ENCODE results near the gene TEX29.

TEX29 gene

GRCh38 chr13:111326981-111327642, 6.7 kb downstream of the TEX29 start:
- H3K9me3 ChIP-seq (ENCODE audit: control insufficient read depth in 1 of 2, low read length in 2 of 2) = no peaks in the 10 kb centered on the region
- H3K4me1 ChIP-seq (ENCODE audit: control insufficient read depth in 1 of 2, insufficient read depth in 2 of 2, low read length in 2 of 2) = no peaks in the 10 kb centered on the region
- H3K36me3 ChIP-seq (ENCODE audit: control insufficient read depth in 1 of 2, insufficient read depth in 2 of 2, low read length in 2 of 2) = no peaks in the 10 kb centered on the region
- no peak overlapping the region for H3K9ac ChIP-seq (ENCODE audit: low read depth in 1 of 2, low read length in 2 of 2)
- no peaks in the 10 kb centered on the region for H3K27me3 ChIP-seq (ENCODE audit: control insufficient read depth in 1 of 2, insufficient read depth in 2 of 2, low read length in 2 of 2)
- H3K27ac ChIP-seq (ENCODE audit: low read depth, low read length) = no peak overlapping the region
- H3K4me3 ChIP-seq (ENCODE audit: low read depth in 1 of 2, low read length in 2 of 2) = no peak overlapping the region

- Histone ChIP-seq H3K9me3 (ENCODE audit: control insufficient read depth in 1 of 2, low read length in 2 of 2) (no peaks in the 10 kb centered on the region), H3K9ac (ENCODE audit: low read depth in 1 of 2, low read length in 2 of 2) (no peak overlapping the region), H3K4me1 (ENCODE audit: control insufficient read depth in 1 of 2, insufficient read depth in 2 of 2, low read length in 2 of 2) (no peaks in the 10 kb centered on the region), H3K4me3 (ENCODE audit: low read depth in 1 of 2, low read length in 2 of 2) (no peak overlapping the region), H3K36me3 (ENCODE audit: control insufficient read depth in 1 of 2, insufficient read depth in 2 of 2, low read length in 2 of 2) (no peaks in the 10 kb centered on the region), H3K27me3 (ENCODE audit: control insufficient read depth in 1 of 2, insufficient read depth in 2 of 2, low read length in 2 of 2) (no peaks in the 10 kb centered on the region), H3K27ac (ENCODE audit: low read depth, low read length) (no peak overlapping the region)
Observed at GRCh38 chr13:111327730-111328573, 7.5 kb downstream of the TEX29 start.

- Histone ChIP-seq H3K27me3 (ENCODE audit: control insufficient read depth in 1 of 2, insufficient read depth in 2 of 2, low read length in 2 of 2) (no peaks in the 10 kb centered on the region), H3K9me3 (ENCODE audit: control insufficient read depth in 1 of 2, low read length in 2 of 2) (no peaks in the 10 kb centered on the region), H3K9ac (ENCODE audit: low read depth in 1 of 2, low read length in 2 of 2) (no peak overlapping the region), H3K36me3 (ENCODE audit: control insufficient read depth in 1 of 2, insufficient read depth in 2 of 2, low read length in 2 of 2) (no peaks in the 10 kb centered on the region), H3K27ac (ENCODE audit: low read depth, low read length) (no peak overlapping the region), H3K4me1 (ENCODE audit: control insufficient read depth in 1 of 2, insufficient read depth in 2 of 2, low read length in 2 of 2) (no peaks in the 10 kb centered on the region), H3K4me3 (ENCODE audit: low read depth in 1 of 2, low read length in 2 of 2) (no peak overlapping the region)
Observed at GRCh38 chr13:111328574-111329410, 8.3 kb downstream of the TEX29 start.

GRCh38 chr13:111329641-111330040, 9.2 kb downstream of the TEX29 start:
- no peaks in the 10 kb centered on the region for H3K9me3 ChIP-seq (ENCODE audit: control insufficient read depth in 1 of 2, low read length in 2 of 2)
- no peak overlapping the region for H3K9ac ChIP-seq (ENCODE audit: low read depth in 1 of 2, low read length in 2 of 2)
- no peak overlapping the region for H3K4me3 ChIP-seq (ENCODE audit: low read depth in 1 of 2, low read length in 2 of 2)
- no peaks in the 10 kb centered on the region for H3K36me3 ChIP-seq (ENCODE audit: control insufficient read depth in 1 of 2, insufficient read depth in 2 of 2, low read length in 2 of 2)
- H3K4me1 ChIP-seq (ENCODE audit: control insufficient read depth in 1 of 2, insufficient read depth in 2 of 2, low read length in 2 of 2) = no peaks in the 10 kb centered on the region
- H3K27ac ChIP-seq (ENCODE audit: low read depth, low read length) = no peak overlapping the region
- no peaks in the 10 kb centered on the region for H3K27me3 ChIP-seq (ENCODE audit: control insufficient read depth in 1 of 2, insufficient read depth in 2 of 2, low read length in 2 of 2)

GRCh38 chr13:111330066-111330610, 9.7 kb downstream of the TEX29 start:
- Histone ChIP-seq H3K4me1 (ENCODE audit: control insufficient read depth in 1 of 2, insufficient read depth in 2 of 2, low read length in 2 of 2) (no peaks in the 10 kb centered on the region), H3K9me3 (ENCODE audit: control insufficient read depth in 1 of 2, low read length in 2 of 2) (no peaks in the 10 kb centered on the region), H3K36me3 (ENCODE audit: control insufficient read depth in 1 of 2, insufficient read depth in 2 of 2, low read length in 2 of 2) (no peaks in the 10 kb centered on the region), H3K27ac (ENCODE audit: low read depth, low read length) (no peak overlapping the region), H3K4me3 (ENCODE audit: low read depth in 1 of 2, low read length in 2 of 2) (no peak overlapping the region), H3K9ac (ENCODE audit: low read depth in 1 of 2, low read length in 2 of 2) (no peak overlapping the region), H3K27me3 (ENCODE audit: control insufficient read depth in 1 of 2, insufficient read depth in 2 of 2, low read length in 2 of 2) (no peaks in the 10 kb centered on the region)

- Histone ChIP-seq H3K27me3 (ENCODE audit: control insufficient read depth in 1 of 2, insufficient read depth in 2 of 2, low read length in 2 of 2) (no peaks in the 10 kb centered on the region), H3K27ac (ENCODE audit: low read depth, low read length) (no peak overlapping the region), H3K4me1 (ENCODE audit: control insufficient read depth in 1 of 2, insufficient read depth in 2 of 2, low read length in 2 of 2) (no peaks in the 10 kb centered on the region), H3K4me3 (ENCODE audit: low read depth in 1 of 2, low read length in 2 of 2) (no peak overlapping the region), H3K36me3 (ENCODE audit: control insufficient read depth in 1 of 2, insufficient read depth in 2 of 2, low read length in 2 of 2) (no peaks in the 10 kb centered on the region), H3K9me3 (ENCODE audit: control insufficient read depth in 1 of 2, low read length in 2 of 2) (no peaks in the 10 kb centered on the region), H3K9ac (ENCODE audit: low read depth in 1 of 2, low read length in 2 of 2) (no peak overlapping the region)
Observed at GRCh38 chr13:111335298-111335697, 14.9 kb downstream of the TEX29 start.

GRCh38 chr13:111336666-111337065, 16.2 kb downstream of the TEX29 start:
- H3K9ac ChIP-seq (ENCODE audit: low read depth in 1 of 2, low read length in 2 of 2) = no peak overlapping the region
- H3K9me3 ChIP-seq (ENCODE audit: control insufficient read depth in 1 of 2, low read length in 2 of 2) = no peaks in the 10 kb centered on the region
- no peaks in the 10 kb centered on the region for H3K36me3 ChIP-seq (ENCODE audit: control insufficient read depth in 1 of 2, insufficient read depth in 2 of 2, low read length in 2 of 2)
- no peaks in the 10 kb centered on the region for H3K27me3 ChIP-seq (ENCODE audit: control insufficient read depth in 1 of 2, insufficient read depth in 2 of 2, low read length in 2 of 2)
- H3K4me1 ChIP-seq (ENCODE audit: control insufficient read depth in 1 of 2, insufficient read depth in 2 of 2, low read length in 2 of 2) = no peaks in the 10 kb centered on the region
- H3K27ac ChIP-seq (ENCODE audit: low read depth, low read length) = no peak overlapping the region
- H3K4me3 ChIP-seq (ENCODE audit: low read depth in 1 of 2, low read length in 2 of 2) = no peak overlapping the region

GRCh38 chr13:111337206-111337605, 16.8 kb downstream of the TEX29 start:
- no peak overlapping the region for H3K9ac ChIP-seq (ENCODE audit: low read depth in 1 of 2, low read length in 2 of 2)
- H3K9me3 ChIP-seq (ENCODE audit: control insufficient read depth in 1 of 2, low read length in 2 of 2) = no peaks in the 10 kb centered on the region
- no peaks in the 10 kb centered on the region for H3K27me3 ChIP-seq (ENCODE audit: control insufficient read depth in 1 of 2, insufficient read depth in 2 of 2, low read length in 2 of 2)
- no peak overlapping the region for H3K4me3 ChIP-seq (ENCODE audit: low read depth in 1 of 2, low read length in 2 of 2)
- H3K27ac ChIP-seq (ENCODE audit: low read depth, low read length) = no peak overlapping the region
- no peaks in the 10 kb centered on the region for H3K36me3 ChIP-seq (ENCODE audit: control insufficient read depth in 1 of 2, insufficient read depth in 2 of 2, low read length in 2 of 2)
- no peaks in the 10 kb centered on the region for H3K4me1 ChIP-seq (ENCODE audit: control insufficient read depth in 1 of 2, insufficient read depth in 2 of 2, low read length in 2 of 2)

GRCh38 chr13:111337741-111338140, 17.3 kb downstream of the TEX29 start:
- Histone ChIP-seq H3K27ac (ENCODE audit: low read depth, low read length) (no peak overlapping the region), H3K4me1 (ENCODE audit: control insufficient read depth in 1 of 2, insufficient read depth in 2 of 2, low read length in 2 of 2) (no peaks in the 10 kb centered on the region), H3K9me3 (ENCODE audit: control insufficient read depth in 1 of 2, low read length in 2 of 2) (no peaks in the 10 kb centered on the region), H3K27me3 (ENCODE audit: control insufficient read depth in 1 of 2, insufficient read depth in 2 of 2, low read length in 2 of 2) (no peaks in the 10 kb centered on the region), H3K4me3 (ENCODE audit: low read depth in 1 of 2, low read length in 2 of 2) (no peak overlapping the region), H3K36me3 (ENCODE audit: control insufficient read depth in 1 of 2, insufficient read depth in 2 of 2, low read length in 2 of 2) (no peaks in the 10 kb centered on the region), H3K9ac (ENCODE audit: low read depth in 1 of 2, low read length in 2 of 2) (no peak overlapping the region)

GRCh38 chr13:111338841-111339240, 18.4 kb downstream of the TEX29 start:
- no peaks in the 10 kb centered on the region for H3K27me3 ChIP-seq (ENCODE audit: control insufficient read depth in 1 of 2, insufficient read depth in 2 of 2, low read length in 2 of 2)
- no peaks in the 10 kb centered on the region for H3K9me3 ChIP-seq (ENCODE audit: control insufficient read depth in 1 of 2, low read length in 2 of 2)
- H3K4me3 ChIP-seq (ENCODE audit: low read depth in 1 of 2, low read length in 2 of 2) = no peak overlapping the region
- H3K27ac ChIP-seq (ENCODE audit: low read depth, low read length) = no peak overlapping the region
- no peaks in the 10 kb centered on the region for H3K36me3 ChIP-seq (ENCODE audit: control insufficient read depth in 1 of 2, insufficient read depth in 2 of 2, low read length in 2 of 2)
- no peaks in the 10 kb centered on the region for H3K4me1 ChIP-seq (ENCODE audit: control insufficient read depth in 1 of 2, insufficient read depth in 2 of 2, low read length in 2 of 2)
- no peak overlapping the region for H3K9ac ChIP-seq (ENCODE audit: low read depth in 1 of 2, low read length in 2 of 2)

Data from duodenal mucosa (tissue), 2 donors.